COLO668 (cell line): Measurements from ENCODE around the gene C1R.
"Not testable (repeated sequence)": the region's sequence is repeated elsewhere in the genome, so short reads cannot be mapped to it uniquely, and the experiment has no call there.

Source experiments
- DNase-seq: peaks from one replicate; lab custom pipeline; 2025; ENCODE audit not compliant: unreplicated experiment; lab: John Stamatoyannopoulos, UW

The C1R gene

DNA sequence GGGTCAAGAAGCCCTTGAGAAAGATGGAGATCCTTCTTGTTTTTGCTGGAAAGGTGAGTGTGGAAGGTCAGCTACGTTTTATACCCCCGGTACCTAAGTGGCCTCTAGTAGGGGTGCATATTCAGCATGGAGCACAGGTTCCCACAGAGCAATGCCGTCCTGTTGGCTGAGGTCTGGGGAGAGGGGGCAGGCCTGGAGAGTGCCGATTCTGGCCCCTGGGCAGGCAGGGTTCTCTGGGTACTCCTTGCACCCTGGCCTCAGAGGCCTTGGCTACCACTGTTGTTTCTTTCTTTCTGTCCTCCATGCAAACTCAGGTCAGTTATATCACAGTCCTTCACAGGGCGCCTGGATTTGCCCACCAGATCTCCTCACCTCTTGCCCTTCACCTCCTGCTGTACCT is 27.9 kb upstream of the C1R start:
- no peak for DNase-seq

DNA sequence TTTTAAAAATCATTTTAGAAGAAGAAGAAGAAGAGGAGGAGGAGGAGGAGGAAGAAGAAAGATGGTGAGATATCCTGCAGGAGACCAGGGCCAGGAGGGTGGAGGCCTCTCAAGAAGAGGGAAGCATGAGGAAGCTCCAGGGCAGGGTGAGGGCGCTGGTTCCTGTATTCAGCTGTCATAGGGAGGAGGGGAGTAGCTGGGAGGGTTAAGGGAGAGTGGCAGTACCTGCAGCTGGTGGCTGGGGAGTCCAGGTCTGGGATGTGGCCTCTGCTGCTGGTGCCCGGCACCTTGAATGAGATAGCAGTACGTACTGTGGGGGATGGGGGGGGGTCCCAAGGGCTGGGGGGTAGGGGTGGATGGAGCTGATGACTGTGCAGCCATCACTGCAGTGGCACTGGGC is 26.6 kb upstream of the C1R start:
- no peak for DNase-seq

DNA sequence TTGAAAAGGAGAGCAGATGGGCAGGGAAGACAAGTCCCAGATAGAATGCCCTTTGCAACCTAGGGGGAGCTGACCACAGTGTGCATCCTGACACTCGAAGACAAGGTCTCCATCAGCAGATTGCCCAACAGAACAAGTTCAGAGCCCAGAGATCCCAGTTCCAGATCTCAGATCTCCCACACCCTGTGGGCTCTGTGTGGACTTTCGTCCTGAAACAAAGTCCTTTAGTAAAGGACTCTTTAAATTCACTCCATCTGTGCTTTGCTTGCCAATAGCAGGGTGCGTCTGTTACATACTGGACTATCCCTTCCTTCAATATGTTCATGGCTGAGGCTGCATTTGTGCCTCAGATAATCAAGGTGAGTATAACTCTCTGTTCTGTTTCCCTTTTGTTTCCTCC is 25.4 kb upstream of the C1R start:
- no peak for DNase-seq

DNA sequence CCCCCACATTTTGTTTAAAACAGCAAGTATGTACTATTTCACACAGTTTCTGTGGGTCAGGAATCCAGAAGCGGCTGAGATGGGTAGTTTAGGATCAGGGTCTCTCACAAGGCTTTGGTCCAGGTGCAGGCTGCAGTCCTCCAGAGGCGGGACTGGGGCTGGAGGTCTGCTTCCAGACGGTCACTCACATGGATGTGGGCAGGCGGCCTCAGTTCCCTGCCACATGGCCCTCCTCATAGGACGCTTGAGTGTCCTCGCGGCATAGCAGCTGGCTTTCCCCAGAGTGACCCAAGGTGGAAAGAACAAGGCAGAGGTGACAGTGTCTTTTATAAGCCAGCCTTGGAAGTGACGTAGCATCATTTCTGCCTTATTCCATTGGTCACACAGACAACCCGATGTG is 24.7 kb upstream of the C1R start:
- no peak for DNase-seq

DNA sequence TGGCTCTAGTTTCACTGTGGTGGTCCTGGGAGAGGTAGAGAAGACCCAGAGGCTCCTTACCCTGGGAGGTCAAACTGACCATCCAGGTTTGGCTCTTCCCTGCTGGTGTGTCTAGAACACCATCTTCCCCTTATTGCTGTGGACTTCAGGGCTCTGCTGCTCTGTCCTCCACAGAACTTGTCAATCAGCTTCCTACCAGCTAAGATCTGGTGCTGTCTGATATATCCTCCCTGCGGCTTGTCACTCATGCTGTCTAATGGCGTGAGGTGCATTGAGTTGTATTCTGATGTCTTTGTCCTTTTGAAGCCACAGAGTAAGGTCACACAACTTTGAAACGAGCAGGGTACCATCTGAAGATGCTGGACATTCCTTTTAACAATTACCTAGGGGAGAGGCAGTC is 24.0 kb upstream of the C1R start:
- DNase-seq = no peak

DNA sequence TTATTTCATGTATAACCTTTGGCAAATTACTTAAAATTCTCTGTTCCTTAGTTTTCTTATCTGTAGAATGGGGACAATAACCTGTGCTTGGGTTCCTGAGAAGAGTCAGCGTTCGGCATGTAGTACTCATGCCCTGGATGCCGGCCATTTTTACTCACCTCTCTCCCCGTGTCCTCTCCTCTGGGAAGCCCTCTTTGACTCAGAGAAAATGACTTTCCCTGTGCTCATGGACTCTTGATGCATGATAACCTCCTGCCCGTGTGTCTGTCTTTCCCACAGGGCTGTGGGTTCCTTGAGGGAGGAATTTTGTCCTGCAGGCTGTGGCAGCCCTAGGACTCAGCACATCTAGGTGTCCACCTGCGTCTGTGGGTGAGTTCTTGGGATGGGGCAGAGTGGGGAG is 22.6 kb upstream of the C1R start:
- no peak for DNase-seq

DNA sequence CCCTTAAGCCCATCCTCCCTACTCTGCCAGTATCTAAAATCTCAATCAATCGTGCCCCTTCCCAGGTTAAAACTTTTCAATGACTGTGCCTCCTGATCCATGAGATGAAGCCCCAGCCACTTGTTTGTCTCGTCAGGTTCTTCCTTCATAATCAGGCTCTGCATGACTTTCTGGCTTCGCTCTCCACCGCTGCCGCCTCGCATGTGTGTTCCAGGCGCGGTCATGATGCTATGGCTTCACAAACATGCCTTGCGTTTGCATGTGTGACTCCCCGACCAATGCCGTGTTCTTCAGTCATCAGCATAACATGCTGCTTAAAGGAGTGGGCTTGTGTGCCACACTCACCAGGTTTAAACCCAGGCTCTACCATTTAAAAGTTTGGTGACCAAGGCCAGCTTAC is 21.8 kb upstream of the C1R start:
- DNase-seq = no peak

DNA sequence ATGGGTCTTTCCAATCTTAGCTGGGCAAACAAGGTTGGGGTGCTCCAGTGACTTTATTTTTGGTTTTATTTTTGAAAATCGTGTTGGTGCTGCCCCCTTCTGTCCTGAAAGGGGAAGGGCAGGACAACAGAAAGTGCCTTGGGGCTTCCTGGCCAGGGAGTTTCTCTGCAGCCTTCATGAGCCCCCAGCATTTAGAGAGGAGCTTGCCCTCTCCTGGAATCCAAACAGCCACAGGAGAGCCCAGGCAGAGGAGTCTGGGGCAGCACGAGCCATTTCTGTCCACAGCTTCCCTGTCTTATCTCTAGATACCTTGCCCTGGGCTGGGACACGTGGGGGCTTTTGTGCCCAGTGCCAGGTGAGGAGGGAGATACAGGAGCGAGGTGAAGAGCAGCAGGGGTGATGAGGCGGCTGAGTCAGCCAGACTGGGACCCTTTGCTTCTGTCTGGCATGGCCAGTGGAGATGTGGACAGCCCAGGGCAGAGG is 21.2 kb upstream of the C1R start:
- peak; percentile 0 for DNase-seq

DNA sequence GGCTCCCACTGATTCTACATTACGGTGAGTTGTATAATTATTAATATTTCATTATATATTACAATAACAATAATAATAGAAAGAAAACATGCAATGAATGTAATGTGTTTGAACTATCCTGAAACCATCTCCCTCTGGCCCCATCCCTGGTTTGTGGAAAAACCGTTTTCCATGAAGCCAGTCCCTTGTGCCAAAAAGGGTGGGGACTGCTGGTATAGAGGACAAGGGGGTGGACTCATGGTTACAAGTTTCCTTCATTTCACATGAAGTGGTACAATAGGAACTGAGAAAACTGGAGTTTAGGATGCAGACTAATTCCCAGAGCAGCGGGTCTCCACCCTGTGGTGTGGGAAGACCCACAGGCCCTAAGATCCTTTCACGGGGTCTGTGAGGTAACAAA is 19.8 kb upstream of the C1R start:
- DNase-seq = no peak

DNA sequence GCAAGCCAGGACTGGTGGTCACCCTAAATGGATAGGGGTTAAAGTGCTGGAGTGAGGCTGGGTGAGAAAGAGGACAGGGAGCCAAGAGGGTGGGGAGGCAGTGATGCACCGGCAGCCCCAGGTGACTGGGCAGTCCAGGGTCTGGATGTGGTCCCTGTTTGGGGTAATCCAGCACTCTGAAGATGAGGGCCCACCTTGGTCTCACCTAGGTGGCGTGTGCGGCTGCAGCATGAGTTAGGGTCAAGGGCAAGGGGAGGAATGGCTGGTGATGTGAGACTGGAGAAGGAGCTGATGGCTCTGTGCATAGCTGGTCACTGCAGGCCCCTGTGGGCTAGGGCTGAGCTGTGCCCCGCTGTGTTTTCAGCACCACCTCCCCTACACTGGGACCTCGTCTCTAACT is 18.4 kb upstream of the C1R start:
- no peak for DNase-seq

DNA sequence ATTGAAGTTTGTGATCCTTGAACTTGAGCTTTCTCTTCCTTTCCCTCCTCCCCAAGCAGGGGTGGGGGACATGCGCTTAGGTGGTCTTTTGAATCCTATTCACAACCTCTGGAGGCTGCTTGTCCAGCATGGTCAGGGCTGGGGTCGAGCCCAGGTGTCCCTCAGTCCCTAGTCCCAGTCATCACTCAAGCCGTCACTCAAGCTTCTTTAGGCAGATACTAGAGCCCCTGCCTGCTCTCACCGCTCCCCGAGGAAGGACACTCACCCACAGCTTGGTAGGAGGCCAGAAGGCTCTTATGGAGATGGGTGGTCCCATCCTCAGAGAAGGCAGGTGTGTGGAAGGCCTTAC is 17.3 kb upstream of the C1R start:
- no peak for DNase-seq

DNA sequence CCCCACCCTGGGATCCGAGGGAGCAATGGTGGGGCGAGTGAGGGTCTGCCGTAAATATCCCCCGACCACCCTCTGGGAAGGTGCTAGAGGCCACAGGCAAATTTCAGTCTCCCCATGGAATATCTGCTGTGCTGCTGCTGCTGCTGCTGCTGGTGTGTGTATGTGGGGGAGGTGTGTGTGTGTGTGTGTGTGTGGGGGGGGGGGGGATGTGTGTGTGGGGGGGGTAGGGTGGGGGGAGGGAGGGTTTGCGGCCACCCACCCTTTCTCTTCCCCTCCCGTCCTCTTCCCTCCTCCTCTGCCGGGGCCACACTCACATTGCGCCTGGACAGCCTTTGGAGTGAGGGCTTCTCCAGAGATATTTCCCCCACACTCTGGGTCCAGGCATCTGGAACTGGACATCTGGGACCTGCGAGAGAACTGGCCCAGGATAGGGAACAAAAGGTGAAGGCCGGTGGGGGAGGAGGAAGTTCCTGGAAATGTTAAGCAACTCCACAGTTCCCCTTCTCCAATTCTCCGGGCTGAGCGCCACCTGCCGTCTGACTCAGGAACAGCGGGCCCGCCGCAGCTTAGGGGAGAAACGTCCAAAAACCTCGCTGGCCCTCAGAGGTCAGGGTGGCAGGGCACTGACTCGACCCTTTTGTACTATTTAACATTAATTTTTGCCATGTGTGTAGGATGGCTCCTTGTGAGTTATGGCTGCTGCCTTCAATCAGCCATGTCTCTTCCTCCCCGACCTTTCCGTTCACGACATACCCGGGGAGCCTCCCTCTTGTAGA is 16.7 kb upstream of the C1R start, which contains the start of gene C1RL:
C1RL (minus strand) TSS at position 419 of the 776 bp plus-strand sequence; CDS start at position 385, 34 bp downstream.
- DNase-seq = peak; percentile 67

DNA sequence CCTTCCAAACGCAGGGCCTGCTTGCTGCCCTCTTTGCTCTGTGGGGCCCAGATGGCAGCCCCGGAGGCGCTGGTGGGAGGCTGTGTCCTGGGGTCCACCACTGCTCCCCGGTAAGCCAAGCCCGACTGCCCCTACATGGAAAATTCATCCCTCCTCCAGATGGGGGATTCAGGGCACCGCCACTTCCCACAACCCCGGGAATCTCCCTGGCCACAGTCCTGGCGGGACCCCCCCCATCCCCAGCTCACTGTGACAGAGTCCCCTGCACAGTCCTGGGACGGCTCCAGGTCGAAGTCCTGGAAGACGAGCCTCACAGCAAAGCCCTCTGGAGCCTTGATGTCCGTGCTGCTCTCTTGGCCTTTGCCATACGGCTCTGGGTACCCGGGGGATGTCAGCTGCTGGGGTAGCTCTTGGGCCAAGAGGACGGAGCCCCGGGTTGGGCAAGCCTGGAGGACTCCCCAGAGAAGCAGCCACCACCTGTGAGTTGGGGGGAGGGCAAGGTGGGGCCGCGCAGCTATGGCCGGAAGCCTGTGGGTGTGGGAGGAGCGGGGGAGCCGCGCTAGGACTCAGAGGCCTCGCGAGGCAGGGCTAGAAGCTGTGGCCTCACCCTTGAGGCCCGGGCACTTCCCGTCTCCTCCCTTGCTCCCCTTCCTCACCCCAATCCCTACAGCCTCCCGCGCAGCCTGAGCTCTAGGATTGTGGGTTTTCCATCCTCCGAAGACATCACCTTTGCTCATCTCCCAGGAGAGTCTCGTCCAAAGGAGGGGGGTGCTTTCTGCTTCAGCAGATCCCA is 16.0 kb upstream of the C1R start:
- DNase-seq = peak; percentile 78

DNA sequence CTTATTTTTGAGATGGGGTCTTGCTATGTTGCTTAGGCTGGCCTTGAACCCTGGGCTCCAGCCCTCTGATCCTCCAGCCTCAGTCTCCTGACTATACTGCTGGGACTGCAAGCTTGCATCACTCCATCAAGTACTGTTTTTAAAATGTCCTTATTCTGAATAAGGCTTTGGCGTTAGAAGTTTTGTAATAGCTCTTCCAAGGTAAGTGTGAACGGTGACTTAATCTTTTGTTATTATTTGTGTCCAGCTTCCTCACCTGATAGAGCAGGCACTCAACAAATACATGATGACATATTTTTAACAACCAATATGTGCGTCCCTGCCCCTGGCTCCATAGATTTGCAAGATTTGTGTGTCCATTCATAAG is 15.4 kb upstream of the C1R start:
- DNase-seq = no peak

DNA sequence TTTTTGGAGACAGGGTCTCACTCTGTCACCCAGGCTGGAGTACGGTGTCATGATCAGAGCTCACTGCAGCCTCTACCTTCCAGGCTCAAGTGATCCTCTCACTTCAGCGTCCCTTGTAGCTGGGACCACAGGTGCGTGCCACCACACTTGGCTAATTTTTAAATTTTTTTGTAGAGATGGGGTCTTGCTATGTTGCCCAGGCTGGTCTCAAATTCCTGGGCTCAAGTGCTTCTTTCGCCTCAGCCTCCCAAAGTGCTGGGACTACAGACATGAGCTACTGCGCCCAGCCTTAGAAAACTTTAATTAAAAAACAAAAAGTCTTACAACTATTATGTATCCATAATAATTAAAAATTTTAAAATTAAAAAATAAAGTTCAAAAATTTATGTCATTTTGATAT is 14.9 kb upstream of the C1R start:
- not testable (repeated sequence) for DNase-seq

DNA sequence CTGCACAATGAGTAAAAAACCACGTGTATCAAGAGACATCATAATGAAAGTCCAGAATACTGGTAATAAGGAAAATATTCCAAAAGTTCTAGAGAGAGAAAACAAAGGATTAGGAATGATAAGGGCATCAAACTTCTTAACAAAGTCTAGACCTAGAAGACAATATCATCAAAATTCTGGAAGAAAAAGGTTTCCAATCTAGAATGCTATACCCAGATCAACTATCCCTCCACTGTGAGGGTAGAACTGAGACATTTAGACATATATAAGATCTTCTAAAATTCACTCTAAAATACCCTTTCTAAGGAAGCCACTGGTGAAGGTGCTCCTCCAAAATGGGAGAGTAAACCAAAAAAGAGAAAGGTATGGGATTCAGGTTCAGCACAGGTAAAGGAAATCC is 13.8 kb upstream of the C1R start:
- no peak for DNase-seq

DNA sequence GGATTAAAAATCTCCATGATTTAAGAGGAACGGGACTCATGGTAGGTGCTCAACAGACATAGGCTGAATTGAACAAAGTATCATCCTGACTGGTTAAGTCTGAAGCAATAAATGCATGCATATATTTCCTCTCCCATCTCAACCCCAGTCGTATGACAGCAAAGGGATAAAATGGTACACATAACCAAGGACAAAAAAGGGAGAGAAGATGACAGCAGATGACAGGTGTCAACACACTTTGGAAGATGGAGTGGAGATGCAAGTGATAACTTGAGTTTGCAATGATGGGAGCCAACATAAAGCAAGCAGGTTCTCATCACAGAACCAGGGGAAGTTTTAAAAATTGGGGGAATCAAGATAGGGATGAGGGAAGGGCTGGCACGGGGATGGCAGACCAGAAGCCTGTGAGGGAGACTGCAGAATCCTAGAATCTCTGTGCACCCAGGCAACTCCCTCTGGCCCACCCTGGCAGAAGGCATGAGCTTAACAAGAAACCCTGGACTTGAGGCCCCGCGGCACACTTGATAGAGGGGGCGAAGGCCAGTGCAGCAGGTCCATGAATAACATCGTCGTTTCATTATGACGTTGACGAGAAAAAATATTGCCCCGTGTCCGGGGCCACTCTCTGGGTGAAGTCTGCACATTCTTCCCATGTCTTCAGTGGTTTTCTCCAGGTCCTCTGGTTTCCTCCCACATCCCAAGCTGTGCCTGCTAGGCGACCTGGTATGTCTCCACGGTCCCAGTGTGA is 11.8 kb upstream of the C1R start:
- DNase-seq = no peak

DNA sequence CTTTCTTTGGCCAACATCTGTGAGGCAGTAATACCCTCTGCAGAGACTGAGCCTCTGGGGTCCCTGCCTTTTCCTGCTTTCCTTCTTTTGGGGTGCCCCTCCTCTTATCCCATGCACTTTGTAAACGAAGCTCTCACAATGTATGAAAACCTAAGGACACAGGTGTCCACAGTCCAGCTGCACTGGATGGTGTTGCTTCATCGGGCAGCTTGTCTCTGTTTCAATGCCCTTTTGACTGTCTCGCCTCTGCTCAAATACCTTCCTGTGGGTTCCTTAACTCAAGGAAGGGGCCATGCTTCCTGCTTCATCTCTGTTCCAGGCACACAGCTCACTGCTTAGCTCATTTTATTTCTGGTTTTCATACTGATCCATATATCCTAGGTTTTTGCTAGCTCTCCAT is 10.3 kb upstream of the C1R start:
- no peak for DNase-seq

DNA sequence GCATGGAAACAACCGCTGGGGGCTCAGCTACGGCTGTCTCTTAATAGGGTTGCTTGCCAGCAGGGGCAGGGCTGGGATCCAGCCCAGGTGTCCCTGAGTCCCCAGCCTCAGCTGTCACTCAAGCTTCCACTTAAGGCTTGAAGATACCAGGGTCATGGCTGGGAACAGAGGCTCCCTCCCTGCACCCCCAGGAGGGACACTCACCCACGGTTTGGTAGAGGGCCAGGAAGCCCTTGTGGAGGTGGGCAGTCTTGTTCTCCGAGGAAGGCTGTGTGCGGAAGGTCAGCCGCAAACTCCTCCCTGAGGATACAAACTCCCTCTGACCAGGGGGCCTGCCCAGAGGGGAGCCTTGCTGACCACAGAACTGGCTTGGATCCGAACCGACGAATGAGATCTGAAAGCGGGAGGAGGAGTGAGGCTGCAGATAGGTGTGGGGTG is 9.5 kb upstream of the C1R start:
- no peak for DNase-seq

DNA sequence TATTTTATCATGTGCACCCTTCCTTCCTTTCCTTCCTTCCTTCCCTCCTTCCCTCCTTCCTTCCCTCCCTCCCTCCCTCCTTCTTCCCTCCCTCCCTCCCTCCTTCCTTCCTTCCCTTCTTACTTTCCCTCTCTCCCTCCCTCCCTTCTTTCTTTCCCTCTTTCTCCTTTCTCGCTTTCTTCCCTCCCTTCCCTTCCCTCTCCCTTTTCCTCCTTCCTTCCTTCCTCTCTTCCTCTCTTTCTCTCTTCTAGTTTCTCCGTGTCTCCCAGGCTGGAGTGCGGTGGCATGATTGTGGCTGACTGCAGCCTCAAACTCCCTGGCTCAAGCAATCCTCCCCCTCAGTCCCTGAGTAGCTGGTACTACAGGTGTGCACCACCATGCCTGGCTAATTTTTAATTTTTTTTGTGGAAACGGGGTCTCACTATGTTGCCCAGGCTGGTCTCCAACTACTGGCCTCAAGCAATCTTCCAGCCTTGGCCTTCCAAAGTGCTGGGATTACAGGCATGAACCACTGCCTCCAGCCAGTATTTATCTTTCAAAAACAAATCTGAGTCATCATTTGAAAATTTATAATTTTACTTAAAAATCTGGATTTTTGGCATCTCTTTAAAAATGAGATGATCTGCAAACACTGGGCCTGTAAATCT is 8.9 kb upstream of the C1R start:
- no peak for DNase-seq

DNA sequence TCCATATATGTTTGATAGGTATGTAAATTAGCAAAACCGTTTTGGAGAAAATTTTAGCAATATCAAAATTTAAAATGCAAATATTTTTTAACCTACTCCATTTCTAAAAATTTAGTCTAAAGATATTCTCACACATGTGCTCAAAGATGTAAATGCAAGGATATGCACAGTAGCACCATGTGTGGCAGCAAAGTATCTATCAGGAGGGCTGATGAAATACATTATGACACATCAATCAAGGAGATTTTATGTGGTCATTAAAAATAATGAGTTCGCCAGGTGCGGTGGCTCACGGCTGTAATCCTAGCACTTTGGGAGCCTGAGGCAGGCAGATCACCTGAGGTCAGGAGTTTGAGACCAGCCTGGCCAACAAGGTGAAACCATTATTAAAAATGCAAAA is 8.0 kb upstream of the C1R start:
- DNase-seq = no peak
